WERI-Rb-1 (cell line): Measurements from ENCODE around the gene UGT3A1.

Experiments used
- DNase-seq: peaks from one replicate; pipeline ENCODE4 v3.0.0-alpha.2; 2020
- H3K27ac ChIP-seq: fragments of 250-450 bp; sonication (Bioruptor Pico); 2 replicates; pipeline ENCODE4 v1.5.1; 2020; ENCODE audit warnings: mild to moderate bottlenecking, moderate library complexity
- H3K27me3 ChIP-seq: fragments of 250-450 bp; sonication (Bioruptor Pico); 2 replicates; pipeline ENCODE4 v1.5.1; 2021; ENCODE audit warnings: mild to moderate bottlenecking, low read depth, moderate library complexity; ENCODE audit not compliant: insufficient read depth, severe bottlenecking
- H3K36me3 ChIP-seq: fragments of 250-450 bp; sonication (Bioruptor Pico); 2 replicates; pipeline ENCODE4 v1.5.1; 2020; ENCODE audit warnings: mild to moderate bottlenecking, moderate library complexity
- H3K4me3 ChIP-seq: 2 replicates; pipeline ENCODE4 v1.5.1; 2011; ENCODE audit warnings: low read depth, mild to moderate bottlenecking, control low read depth, low read length
- H3K9me3 ChIP-seq: fragments of 250-450 bp; sonication (Bioruptor Pico); 2 replicates; pipeline ENCODE4 v1.5.1; 2021; ENCODE audit warnings: mild to moderate bottlenecking, moderate library complexity; ENCODE audit not compliant: severe bottlenecking
- TF ChIP-seq, protein P1 (sequence below): IDR thresholded peaks from 2 replicates; pipeline ENCODE4 v1.5.1; 2011; ENCODE audit warnings: low read depth, mild to moderate bottlenecking, control low read depth, inconsistent platforms, low read length

Gene UGT3A1

DNA sequence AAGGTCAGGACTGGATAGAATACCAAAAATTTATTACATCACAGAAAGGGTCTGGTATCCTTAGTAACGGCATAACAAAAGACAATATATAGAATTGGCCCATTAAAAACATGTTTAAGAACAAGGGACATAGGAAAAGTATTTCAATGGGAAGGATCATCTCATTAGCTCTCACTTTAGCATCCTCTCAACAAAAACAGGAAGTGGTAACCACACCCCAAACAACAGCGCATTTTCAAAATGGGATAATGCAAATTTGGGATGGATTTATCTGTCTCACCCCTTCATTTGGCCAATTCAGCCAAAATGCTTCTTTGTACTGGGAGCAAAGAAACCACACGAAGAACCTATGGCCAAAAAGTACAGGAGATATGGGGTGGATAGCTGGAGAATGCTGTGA lies 9.8 kb upstream of the UGT3A1 start:
- H3K4me3 ChIP-seq = no peak overlapping the region
- H3K9me3 ChIP-seq = peaks cover 5% of the 10 kb centered on the region
- H3K27ac ChIP-seq = no peak overlapping the region
- TF ChIP-seq, protein P1, sequence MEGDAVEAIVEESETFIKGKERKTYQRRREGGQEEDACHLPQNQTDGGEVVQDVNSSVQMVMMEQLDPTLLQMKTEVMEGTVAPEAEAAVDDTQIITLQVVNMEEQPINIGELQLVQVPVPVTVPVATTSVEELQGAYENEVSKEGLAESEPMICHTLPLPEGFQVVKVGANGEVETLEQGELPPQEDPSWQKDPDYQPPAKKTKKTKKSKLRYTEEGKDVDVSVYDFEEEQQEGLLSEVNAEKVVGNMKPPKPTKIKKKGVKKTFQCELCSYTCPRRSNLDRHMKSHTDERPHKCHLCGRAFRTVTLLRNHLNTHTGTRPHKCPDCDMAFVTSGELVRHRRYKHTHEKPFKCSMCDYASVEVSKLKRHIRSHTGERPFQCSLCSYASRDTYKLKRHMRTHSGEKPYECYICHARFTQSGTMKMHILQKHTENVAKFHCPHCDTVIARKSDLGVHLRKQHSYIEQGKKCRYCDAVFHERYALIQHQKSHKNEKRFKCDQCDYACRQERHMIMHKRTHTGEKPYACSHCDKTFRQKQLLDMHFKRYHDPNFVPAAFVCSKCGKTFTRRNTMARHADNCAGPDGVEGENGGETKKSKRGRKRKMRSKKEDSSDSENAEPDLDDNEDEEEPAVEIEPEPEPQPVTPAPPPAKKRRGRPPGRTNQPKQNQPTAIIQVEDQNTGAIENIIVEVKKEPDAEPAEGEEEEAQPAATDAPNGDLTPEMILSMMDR = no peak
- DNase-seq = no peak
- H3K27me3 ChIP-seq = no peaks in the 10 kb centered on the region
- no peaks in the 10 kb centered on the region for H3K36me3 ChIP-seq

DNA sequence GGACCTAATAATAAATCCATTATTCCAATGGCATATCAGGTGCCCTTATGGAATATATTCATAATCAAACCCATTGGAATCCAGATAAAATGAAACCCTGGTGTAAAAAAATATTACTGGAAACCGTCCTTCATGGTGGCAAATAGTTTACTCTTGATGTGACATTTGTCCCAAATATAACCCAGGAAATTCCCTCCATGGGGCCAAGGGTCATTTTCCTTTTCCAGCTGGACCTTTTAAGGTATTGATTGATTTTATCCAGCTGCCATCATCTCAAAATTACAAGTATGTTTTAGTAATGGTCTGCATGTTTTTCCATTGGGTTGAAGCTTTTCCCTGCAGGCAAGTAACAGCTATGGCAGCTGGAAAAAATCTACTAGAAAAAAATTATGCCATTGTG lies 8.4 kb upstream of the UGT3A1 start:
- TF ChIP-seq, protein P1 = no peak
- H3K27me3 ChIP-seq = no peaks in the 10 kb centered on the region
- DNase-seq = no peak
- peaks cover 2% of the 10 kb centered on the region for H3K9me3 ChIP-seq
- H3K27ac ChIP-seq = no peak overlapping the region
- no peaks in the 10 kb centered on the region for H3K36me3 ChIP-seq
- no peak overlapping the region for H3K4me3 ChIP-seq

DNA sequence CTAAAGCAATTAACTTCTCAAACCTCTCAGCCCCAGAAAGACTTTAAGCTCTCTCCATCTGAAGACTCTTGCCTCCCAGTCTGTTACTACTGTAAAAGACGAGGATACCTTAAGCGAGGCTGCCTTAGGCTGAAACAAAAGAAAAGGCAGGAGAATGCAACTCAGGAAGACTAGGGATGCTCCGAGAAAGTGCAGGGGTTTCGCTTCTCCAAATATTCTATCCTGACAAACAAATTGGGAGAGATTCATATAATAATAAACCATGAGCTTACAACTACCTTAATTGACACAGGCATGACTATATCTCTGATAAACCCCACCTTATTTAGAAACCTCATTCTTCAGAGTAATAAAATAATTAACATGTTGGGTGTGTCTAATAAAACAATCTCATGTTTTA lies 4.9 kb upstream of the UGT3A1 start:
- Histone ChIP-seq H3K36me3 (no peaks in the 10 kb centered on the region), H3K27ac (no peak overlapping the region), H3K4me3 (no peak overlapping the region), H3K9me3 (peaks cover 2% of the 10 kb centered on the region), H3K27me3 (no peaks in the 10 kb centered on the region)
- TF ChIP-seq, protein P1 = no peak
- no peak for DNase-seq

DNA sequence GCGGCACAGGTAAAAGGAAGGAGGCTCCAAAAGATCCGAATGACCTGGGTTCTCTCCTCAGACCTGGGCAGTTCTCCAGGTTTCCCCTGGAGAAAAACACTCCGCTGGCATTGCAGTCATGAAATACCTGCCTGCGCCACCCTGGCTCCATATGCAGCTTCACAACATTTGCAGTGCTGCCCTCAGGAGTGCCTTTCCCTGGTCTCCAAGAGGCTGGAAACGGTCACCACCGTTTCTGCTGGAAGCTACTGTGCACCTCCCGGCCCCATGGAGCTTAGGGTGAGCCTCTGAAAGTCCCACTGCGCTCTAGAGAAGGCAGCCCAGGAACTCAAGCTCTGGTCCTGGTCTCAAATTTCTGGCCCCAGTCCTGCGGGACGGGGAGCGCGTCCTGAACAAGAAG lies 670 bp downstream of the UGT3A1 start:
- no peaks in the 10 kb centered on the region for H3K27me3 ChIP-seq
- peaks cover 6% of the 10 kb centered on the region for H3K36me3 ChIP-seq
- H3K4me3 ChIP-seq = peak overlapping the region; percentile 74
- H3K27ac ChIP-seq = peak overlapping the region; percentile 92
- H3K9me3 ChIP-seq = no peaks in the 10 kb centered on the region
- TF ChIP-seq, protein P1 = no peak
- DNase-seq = peak; percentile 34

DNA sequence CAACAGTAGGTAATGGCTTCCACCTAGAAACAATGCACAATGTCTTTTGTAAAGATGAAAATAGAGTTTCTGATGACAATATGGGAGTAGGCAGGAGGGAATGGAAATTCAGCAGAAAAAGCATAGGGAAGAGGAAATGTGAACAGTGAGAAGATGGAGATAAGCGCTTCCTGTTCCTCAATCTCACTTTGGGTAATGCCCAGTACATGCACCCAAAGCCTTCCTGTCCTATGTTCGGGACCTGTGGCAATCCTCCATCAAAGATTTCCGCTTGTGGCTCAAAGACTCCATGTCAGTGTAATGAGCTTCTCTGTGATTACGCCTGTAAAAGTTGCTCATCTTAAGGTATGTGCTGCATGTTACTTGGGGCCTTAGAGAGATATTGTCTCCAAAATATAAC lies 2.7 kb downstream of the UGT3A1 start:
- peaks cover 6% of the 10 kb centered on the region for H3K36me3 ChIP-seq
- H3K9me3 ChIP-seq = no peaks in the 10 kb centered on the region
- no peak overlapping the region for H3K27ac ChIP-seq
- TF ChIP-seq, protein P1 = no peak
- H3K27me3 ChIP-seq = no peaks in the 10 kb centered on the region
- no peak overlapping the region for H3K4me3 ChIP-seq
- no peak for DNase-seq

DNA sequence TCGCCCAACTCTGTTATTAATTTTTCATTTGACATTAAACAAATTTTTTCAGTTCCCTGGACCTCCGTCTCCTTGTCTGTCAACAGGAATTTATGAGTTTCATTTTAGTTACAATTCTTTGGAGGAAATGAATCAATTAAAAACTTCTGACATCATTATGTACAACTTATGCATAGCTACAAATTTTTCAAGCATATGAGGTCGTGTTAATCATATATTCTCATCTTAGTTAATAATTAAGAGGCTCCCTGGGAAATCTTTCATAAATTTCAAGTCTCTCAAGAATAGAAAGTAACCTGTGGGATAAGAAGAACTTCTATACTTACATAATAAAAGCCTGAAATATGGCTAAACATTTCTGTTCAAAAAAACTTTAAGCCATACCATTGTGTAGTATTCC lies 3.4 kb downstream of the UGT3A1 start:
- H3K27me3 ChIP-seq = no peaks in the 10 kb centered on the region
- no peak for DNase-seq

More for the DNA sequence above, 3.4 kb downstream of the UGT3A1 start:
- H3K27ac ChIP-seq = no peak overlapping the region
- no peak overlapping the region for H3K4me3 ChIP-seq
- no peaks in the 10 kb centered on the region for H3K9me3 ChIP-seq
- TF ChIP-seq, protein P1 = no peak
- H3K36me3 ChIP-seq = peaks cover 6% of the 10 kb centered on the region
